Activated CD8-positive, alpha-beta memory T cell treated with anti-CD3 and anti-CD28 coated beads for 48 hours (primary cell): ENCODE results near the gene LPO.

ENCODE experiments used
- DNase-seq, 3 experiments: peaks; one replicate each; pipeline ENCODE4 v3.0.0-alpha.2; 2020; ENCODE audit warnings: low read depth in 2 of 3, low spot score in 2 of 3

LPO gene

DNA sequence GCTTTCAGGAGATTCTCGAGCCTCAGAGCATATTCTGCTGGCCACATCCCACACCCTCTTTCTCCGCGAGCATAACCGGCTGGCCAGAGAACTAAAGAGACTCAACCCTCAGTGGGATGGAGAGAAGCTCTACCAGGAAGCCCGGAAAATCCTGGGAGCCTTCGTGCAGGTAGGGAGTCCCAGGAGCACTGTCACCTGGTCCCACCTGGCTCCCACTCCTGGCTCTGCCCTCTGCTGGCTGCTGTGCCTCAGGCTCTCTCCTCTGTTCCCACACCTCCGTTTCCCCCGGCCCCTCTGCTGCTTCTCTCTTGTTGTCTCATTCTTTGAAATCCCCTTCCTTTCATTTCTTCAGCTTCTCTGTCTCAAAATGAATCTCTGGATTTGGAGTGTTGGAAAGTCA, 16.4 kb downstream of the LPO start:
- DNase-seq = no peak

DNA sequence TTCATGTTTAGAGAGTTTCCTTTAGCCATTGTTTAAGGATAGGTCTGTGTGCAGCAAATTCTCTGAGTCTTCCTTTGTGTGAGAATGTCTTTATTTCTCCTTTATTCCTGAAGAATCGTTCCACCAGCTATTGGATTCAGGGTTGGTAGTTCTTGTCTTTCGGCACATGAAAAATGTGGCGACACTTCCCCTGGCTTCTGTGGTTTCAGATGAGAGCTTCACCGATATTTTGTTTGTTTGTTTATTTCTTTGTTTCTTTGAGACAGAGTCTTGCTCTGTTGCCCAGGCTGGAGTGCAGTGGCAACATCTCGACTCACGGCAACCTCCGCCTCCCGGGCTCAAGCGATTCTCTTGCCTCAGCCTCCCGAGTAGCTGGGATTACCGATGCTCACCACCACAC, 23.8 kb downstream of the LPO start:
- DNase-seq = no peak

DNA sequence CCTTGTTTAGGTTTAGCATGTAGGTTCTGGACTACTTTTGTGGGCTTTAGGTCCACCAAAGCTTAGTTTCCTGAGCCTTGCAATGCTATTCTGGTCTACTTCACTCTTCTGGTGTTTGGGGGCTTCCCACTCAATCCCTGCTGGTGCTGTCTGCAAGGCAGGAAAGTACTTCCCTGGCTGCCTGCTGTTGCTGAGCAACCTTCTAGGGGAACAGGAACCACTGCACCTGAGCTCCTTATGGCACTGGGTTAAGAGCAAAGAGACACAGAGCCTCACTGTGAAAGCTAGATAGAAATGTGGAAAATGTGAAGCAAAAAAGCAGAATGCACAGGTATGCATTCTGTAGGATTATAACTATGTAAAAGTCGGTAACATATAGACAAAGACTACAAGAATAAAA, 25.4 kb downstream of the LPO start:
- DNase-seq = no peak

DNA sequence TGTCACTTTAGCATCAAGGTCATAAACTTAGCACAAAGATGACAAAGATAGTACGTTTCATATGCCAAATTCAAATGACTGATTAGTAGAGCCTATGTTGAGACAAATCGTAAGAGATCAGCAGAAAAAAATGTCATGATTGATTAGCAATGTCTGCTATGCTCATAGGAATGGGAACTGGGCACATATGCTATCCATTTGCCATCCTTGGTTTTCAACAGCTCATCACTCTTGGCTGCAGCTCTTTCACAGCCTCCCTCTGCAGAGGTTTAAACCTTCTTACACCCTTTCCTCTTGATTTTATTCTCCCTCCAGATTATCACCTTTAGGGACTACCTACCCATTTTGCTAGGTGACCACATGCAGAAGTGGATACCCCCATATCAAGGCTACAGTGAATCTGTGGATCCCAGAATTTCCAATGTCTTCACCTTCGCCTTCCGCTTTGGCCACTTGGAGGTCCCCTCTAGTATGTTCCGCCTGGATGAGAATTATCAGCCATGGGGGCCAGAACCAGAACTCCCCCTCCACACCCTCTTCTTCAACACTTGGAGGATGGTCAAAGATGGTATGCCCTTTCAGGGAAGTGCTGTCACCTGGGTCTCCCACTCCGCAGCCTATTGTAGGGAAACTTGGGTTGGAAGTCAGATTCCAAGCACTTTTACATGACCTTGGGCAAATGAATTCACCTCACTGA, 26.2 kb downstream of the LPO start:
- DNase-seq = no peak

DNA sequence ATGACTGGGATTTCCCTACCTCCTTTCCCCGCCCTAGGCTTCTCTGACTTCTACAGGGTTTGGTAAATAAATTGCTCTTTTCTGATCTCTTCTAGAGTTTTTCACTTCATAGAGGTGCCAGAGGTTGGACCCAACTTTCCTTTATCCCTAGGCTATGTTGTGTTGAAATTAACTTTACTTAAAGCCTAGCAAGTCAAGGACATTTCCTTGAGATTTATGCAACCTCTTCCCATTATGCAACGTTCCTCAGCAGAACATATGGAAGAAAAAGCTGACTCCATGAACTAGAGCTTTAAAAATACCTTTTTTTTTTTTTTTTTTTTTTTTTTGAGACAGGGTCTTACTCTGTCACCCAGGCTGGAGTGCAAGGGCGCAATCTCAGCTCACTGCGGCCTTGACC, 26.9 kb downstream of the LPO start:
- DNase-seq = no peak

DNA sequence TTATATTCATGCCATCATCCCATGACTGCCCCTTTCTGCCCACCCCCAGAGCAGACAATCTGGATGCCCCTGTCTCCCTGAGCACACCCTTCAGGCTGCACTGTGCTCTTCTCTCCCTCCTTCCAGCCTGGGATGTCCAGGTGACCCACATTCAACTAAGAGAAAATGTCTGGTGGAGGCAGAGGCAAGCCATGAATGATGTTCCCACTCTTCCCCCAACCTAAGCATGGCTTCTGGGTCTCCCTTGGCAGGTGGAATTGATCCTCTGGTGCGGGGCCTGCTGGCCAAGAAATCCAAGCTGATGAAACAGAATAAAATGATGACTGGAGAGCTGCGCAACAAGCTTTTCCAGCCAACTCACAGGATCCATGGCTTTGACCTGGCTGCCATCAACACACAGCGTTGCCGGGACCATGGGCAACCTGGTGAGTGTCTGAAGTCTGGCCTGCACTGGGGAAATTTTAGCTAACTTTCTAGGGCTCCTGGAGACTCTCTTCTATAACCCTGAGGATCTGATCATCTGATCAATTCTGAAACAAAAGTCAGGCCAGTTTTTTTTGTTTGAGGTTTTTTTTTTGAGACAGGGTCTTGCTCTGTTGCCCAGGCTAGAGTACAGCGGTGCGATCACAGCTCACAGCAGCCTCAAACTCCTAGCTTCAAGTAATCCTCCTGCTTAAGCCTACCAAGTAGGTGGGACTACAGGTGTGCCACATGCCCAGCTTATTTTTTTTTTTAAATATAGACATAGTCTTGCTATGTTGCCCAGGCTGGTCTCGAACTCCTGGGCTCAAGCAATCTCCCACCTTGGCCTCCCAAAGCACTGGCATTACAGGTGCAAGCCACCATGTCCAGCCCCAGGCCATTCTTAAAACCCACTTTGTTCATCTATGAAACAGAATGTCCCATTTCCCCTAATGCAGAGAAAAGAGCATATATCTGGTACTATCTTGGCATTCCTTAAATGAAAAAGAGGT, 27.8 kb downstream of the LPO start:
- DNase-seq = no peak

DNA sequence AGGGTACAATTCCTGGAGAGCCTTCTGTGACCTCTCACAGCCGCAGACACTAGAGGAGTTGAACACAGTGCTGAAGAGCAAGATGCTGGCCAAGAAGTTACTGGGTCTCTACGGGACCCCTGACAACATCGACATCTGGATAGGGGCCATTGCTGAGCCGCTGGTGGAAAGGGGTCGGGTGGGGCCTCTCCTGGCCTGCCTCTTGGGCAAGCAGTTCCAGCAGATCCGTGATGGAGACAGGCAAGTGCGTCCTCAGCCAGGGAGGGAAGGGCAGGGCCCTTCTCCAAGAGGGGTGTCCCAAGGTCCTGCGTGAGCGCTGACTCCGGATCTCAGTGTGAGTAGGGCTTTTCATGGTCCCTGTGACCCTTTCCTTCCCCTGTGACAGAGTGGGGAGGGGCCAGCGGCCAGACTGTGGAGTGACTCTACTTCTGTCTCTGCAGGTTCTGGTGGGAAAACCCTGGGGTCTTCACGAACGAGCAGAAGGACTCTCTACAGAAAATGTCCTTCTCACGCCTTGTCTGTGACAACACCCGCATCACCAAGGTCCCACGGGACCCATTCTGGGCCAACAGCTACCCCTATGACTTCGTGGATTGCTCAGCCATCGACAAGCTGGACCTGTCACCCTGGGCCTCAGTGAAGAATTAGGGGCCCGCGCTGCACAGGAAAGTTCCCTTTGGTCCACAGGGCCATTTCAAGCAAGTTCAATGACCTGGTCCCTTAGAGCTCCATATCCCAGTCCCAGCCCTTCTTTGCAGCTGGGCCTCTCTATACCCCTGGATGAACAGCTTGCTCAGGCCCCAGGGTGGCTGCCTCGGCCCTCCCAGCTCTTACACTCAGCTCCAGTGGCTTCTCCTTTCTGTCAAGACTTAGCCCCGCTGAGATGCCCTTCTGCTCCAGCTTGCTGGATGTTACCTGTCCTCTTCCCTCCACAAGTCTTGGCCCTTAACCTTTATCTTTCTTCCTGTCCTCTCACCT, 29.3 kb downstream of the LPO start:
- DNase-seq = no peak

DNA sequence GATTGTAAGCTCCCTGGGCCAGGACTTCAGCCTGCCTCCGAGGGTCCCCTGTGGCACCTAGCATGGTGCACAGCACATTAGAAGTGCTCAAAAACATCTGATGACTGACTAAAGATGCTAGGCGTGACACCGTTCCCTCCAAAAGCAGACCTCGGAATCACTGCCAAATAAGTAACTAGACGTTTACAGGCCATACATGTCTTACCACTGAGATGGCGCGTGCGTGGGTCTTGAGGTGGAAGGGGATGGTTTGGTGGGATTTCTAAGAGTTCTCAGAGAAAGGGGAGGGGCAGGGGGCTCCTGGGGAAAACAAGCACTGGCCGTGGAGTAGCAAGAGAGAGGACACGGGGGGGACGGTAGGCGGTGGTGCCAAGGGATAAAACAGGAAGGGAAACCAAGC, 29.9 kb downstream of the LPO start:
- no peak for DNase-seq

DNA sequence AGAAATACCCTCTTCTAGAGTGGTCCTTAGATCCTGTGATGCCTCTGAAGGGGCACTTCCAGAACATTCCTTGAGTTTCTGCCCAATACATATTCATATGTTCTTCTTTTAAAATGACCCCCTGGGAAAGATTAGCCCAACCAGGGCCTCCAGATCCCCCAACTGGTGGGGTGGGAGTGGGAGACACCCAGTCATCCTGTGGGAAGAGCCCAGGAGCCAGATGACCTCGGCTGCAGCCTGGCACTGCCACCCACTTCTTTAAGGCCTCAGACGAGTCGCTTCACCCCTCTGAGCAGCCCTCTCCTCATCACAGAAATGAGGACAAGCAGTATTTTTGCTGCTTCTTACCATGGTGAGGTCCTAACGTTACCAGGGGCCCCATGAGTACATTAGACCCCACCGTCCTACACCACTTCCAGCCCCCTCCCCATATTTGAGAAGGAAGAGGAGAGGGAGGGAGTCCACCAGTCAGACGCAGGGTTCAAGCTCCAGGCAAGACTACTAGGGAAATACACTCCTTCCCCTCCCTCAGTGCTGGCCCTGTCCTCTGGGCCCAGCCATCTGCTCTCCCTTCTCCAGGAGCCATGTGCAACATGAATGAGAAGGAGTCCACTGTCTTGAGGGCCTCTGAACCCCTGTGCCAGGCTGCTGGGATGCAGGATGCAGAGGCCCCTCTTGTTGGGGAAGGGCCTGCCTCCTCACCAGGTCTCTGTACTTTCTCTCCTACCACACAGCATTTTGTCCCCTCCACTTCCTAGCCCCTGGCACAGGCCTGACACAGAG, 30.6 kb downstream of the LPO start:
- no peak for DNase-seq

DNA sequence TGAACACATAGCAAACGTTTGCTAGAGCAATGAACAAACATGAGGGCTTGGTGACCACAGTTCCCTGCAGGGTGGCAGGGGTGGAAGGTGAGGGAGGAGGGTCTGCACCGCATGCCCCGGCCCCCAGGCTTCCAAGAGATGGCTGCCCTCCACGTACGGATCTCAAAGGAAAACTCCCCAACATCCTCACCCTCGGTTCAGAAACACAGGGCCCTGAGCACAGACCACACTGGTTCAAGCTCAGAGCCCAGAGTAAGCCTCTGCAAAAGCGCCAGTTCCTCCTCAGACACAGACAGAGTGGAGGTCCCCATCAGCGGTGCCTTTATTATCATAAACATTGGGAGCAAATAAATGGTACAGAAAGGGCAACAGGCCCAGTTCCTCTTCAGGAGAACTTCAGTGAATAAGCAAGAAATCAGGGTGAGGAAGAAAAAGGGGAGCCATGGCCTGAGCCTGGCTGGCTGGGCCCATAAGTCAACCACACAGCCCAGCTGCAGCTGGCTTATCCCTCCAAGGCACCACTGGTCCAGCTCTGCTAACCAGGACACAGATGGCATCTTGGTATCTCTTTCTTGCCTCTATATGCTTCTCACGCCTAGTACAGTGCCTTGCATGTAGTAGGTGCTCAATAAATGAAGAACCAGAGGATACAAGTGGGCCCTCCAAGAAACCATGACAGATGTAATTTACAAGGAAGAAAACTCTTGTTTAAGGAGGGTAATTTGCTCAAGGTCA, 31.3 kb downstream of the LPO start:
- no peak for DNase-seq

DNA sequence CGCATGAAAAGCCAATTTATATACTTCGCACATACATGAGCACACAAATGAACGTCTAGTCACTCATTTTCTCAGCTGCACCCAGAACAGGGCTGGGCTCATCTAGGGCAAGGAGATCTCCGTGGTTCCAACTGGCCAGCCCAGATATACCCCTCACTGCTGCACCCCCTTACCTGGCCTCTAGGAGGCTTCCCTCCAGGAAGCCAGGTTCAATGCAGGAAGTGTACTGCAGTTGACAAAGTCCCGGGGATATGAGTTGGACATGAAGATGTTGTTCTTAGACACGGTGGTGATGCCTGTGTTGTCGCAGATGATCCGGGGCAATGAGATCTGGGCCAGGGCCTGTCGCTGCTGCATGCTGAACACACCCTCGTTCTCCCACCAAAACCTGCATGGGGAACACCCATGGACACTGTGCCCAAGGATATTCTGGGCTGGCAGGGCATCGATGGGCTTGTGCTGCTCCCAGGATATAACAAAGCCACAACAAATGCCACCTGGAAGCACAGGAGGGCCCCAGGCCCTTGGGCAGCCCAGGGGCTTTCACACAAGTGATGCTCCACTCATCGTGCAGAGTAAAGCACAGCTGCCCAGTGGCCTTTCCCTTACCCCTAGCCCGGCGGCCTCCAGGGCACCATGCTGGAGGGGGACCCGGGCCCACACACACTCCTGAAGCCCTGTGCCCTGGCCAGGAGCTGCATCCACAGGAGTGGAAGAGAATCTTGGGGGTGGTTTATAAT, 32.3 kb downstream of the LPO start:
- DNase-seq = no peak

DNA sequence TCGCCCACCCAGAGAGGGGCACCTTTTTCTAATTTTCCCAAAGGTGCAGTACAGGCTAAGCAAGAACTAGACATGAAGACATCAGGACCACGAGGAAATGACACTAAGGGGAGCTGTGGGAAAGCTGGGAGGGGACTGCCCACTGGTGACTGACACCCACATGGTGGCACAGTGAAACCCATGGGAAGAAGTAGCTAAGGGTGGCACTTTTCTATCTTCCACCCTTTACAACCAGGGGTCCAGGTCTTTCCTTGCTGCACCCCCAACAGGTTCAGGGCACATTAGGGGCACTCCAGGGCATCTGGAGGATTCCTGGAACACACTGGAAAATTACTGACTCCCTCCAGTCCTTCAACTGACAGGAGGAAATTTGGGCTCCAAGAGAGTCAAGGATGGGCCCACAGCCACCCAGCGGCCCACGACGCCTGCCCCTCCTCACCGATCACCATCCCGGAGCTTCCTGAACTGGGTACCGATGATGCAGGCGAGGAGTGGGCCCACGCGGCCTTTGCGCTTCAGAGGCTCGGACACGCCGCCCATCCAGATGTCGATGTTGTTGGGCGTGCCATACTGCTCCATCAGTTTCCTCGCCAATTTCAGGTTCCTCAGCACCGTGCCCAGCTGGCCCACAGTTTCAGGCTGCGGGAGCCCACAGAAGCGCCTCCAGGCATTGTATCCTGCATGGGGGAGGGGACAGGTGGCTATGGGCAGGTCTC, 33.0 kb downstream of the LPO start:
- no peak for DNase-seq

DNA sequence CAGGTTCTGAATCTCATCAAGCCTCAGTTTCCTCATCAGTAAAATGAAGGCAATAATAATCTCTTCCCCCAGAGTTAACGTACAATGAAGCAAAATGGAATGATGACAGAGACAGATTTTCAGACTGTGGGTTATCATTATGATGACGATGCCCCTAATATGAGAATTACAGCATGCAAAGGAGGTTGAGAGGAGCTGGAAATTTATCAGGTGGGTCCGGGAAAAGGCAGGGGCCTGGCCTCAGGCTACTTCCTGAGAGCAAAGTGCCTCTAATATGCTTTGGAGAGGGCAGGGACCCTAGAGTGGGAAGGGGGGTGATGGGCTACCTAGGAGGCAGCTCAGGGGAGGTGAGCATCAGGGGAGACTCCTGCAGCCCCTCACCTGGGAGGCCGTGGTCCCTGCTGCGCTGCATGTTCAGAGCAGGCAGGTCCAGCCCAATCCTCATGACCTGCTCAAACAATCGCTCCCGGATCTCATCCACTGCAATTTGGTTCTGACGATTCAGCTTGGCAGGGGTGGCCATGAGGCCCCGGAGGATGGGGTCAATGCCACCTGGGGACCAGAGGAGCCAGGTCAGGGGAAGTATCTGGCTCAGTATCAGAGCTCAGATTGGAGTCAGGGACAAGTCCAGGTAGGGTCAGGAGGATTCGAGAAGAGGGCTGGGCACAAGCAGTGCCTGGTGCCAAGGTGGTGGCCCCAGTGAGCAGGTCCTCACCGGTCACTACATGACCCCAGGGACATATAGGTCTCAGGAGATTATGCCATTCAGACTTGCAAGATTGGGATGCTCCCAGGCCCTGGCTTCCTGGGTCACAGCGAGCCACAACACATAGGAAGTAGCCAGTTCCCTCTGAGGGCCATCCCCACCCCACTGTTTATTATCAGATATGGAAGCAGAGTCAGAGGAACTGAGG, 34.2 kb downstream of the LPO start:
- DNase-seq = no peak

DNA sequence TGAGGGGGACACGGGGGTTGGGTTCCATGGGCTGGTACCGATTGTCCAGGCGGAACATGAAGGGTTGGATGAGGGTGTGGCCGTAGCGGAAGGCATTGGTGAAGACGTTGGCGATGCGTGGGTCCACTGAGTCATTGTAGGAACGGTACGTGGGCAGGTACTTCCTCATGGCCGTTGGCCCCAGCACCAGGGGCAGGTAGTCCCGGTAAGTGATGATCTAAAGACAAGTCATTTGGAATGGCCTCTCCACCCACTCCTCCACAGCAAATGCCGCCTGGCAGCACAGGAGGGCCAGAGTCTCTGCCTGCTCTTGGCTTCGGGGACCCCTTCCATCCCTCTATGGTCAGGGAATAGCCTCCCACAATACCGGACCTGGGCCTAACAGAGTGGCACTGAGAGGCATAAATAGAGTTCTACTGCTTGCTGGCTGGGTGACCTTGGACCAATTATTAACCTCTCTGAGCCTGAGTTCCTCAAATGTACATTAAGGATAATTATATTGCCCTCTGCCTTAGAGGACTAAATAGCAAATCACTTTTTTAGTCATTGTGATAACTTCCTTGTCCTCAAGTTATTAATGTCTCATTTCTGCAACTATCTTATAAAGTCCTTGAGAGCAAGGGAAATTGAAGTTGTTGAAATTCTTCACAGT, 35.2 kb downstream of the LPO start:
- DNase-seq = no peak

DNA sequence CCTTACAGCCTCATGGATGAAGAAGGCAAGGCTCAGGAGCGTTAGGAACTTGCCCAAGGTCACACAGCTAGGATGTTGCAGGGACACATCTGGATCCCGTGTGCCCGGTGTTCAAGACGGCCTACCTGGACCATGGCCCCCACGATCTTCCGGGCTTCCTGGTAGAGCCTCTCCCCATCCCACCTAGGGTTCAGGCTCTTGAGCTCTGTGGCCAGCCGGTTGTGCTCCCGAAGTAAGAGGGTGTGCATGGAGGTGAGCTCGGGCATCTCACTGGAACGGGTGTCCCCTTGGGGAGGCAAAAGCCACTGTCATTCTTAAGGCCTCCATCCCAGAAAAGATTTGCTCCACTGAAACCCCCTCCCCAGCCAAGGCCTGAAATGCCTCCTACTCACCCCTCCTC, 37.0 kb downstream of the LPO start:
- DNase-seq = no peak

DNA sequence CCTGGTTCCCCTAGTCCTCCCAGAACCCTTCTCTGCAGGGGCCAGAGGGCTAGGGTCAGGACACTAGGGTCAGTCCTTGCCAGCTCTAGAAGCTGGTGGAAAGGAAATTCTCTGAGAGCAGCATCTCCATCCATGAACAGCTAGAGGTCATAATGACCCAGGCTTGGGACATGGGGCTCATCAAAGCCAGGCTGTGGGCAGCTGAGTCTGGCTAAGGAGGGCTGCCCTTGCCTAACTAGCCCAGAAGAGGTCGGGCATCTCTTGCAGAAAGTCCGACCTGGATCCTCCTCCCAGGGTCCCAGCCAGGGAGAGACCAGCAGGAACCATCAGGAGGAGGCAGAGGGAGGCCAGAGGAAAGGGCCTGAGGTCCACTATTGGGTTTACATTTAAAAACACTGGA, 38.0 kb downstream of the LPO start:
- no peak for DNase-seq
